NCI-H526 (cell line): ENCODE measurements around the gene GPR52.
A peak's percentile ranks its signal among the peaks of the same experiment; 100 is the strongest.
"Not testable (repeated sequence)": the region's sequence is repeated elsewhere in the genome, so short reads cannot be mapped to it uniquely, and the experiment has no call there.

ENCODE experiments used
- DNase-seq, 2 experiments: peaks; one replicate each; lab custom pipeline; 2025; lab: John Stamatoyannopoulos, UW

Gene GPR52

DNA sequence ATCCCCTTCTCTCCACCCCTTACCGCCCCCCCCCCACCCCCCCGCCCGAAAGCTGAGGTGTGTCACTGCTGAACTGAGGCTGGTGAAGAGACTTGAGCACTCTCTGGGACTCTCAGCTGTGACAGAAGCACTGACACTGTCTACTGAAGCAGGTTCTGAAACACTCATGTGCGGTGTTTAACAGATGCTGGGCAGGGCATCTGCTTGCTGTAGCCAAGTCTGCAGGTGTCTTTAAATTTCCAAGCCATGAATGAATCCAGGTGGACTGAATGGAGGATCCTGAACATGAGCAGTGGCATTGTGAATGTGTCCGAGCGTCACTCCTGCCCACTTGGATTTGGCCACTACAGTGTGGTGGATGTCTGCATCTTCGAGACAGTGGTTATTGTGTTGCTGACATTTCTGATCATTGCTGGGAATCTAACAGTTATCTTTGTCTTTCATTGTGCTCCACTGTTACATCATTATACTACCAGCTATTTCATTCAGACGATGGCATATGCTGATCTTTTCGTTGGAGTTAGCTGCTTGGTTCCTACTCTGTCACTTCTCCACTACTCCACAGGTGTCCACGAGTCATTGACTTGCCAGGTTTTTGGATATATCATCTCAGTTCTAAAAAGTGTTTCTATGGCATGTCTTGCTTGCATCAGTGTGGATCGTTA lies at the start of gene GPR52:
GPR52 (plus strand) TSS at position 99 of the 665 bp plus-strand sequence; CDS start at position 247, 148 bp downstream.
- no peak for DNase-seq

DNA sequence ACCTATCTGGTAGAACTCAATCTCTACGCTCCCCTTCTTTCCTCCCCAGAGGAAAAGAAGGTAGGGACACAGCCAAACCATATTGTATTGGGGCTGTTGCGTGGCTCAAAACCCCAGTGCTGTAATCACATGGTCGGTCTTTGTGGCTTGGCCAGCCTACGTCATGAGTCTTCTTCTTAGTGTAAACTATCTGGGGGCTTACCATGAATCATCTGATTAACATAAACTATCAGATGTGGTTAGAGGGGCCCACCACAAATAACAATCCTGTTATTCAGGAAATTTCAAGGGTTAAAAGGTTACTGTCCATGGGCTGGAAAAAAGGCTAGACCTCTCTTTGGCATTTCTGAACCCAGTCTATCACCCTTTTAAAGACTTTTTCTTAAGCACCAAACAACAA lies 49.5 kb upstream of the GPR52 start:
- no peak for DNase-seq

DNA sequence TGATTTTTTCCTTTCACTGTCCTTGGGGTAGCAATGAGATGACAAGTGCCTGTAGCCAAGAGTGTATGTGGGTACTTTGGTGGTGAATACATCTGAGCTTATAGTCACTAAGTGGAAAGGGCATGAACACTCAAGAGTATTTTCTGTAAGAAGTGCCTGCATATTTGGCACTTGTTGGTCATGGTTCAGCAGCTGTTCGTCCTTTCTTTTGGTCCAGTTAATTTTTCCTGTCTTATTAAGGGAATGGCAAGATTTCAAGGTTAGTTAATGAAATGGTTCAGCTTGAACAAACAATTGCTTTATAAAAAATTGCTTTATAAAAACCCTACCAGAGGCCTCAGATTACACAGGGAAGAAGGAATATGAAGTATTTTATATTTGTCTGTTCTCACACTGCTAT lies 48.6 kb upstream of the GPR52 start:
- no peak for DNase-seq

GRCh38 chr1:174401075-174401474 lies 46.7 kb upstream of the GPR52 start:
- DNase-seq: no peak

- DNase-seq: no peak
Observed at GRCh38 chr1:174405219-174405618, 42.5 kb upstream of the GPR52 start.

- DNase-seq: no peak
Observed at GRCh38 chr1:174406421-174406820, 41.3 kb upstream of the GPR52 start.

DNA sequence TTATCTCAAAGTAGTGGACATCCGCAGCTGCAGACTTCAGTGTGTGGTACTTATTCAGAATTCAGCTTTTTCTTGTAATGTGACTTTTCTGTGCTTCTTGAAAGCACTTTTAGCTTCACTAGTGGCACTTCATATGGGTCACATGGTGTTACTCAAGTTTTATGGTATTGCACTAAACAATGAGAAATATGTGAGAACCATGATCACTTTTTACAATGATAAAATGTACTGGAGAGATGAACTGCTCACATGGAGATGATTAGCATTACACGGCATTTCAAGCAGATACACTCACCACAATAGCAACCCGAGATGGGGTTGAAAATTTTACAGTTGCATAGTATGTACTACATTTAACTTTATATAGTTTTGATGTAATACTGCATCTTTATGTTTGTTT lies 40.1 kb upstream of the GPR52 start:
- DNase-seq: no peak

- DNase-seq: no peak
Observed at GRCh38 chr1:174408146-174408545, 39.6 kb upstream of the GPR52 start.

GRCh38 chr1:174409801-174410200 lies 38.0 kb upstream of the GPR52 start:
- DNase-seq: not testable (repeated sequence)

DNA sequence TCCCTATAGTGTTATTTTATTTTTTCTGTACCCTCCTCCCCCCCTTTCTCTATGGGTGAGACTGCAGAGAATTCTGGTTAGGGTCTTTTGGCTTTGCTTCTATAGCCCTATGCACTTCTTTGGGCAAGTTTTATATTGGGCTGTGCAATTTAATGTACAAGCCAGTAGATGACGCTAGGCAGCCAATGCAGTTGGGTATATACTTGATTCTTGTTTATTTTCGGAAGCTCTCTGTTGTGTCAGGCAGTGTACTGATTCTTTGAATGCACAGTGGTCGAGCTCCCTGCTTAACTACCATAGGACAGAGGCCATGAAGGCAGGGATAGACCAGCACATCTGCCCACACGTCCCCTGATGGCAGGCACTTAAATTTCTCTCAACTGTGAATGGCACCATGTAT lies 34.1 kb upstream of the GPR52 start:
- peak in 1 of 2 experiments; percentile 42 for DNase-seq

GRCh38 chr1:174414203-174414602 lies 33.6 kb upstream of the GPR52 start:
- DNase-seq: no peak

DNA sequence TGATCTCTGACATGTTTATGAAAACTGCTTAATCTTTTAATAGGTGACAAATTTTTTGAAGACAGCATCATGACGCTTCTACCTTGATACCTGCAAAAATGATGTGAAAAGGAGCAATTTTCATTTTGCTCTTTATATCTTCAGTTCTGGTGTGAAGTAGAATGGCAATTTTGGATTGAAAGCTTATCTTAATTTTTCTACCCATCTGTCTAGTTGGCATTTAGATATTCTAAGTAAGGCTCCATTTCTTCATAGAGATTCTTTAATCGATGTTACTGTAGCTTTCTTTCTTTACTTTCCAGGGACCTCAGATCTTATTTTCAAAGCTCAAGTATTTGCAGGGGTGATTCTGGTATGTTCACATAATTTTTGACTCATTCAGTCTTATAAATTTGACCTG lies 32.3 kb upstream of the GPR52 start:
- DNase-seq: no peak

- DNase-seq: no peak
Observed at GRCh38 chr1:174417921-174418320, 29.8 kb upstream of the GPR52 start.

- DNase-seq: no peak
Observed at GRCh38 chr1:174425121-174425520, 22.6 kb upstream of the GPR52 start.

DNA sequence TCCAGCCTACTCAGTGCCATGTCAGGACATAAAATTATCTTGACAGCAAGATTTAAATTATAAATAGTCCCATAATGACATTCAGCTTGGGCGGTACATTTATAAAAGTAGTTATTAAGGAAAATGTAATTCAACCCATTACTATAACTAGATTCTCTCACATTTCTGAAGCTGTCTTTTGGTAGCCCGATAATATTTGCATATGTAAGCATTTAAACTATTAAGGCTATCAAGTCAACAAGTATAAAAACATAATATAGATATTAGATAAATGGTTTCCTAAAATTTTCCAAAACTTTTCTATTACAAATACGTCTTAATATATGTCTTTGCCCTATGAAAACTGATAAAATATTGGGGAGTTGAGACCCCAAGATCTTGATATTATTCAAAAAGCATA lies 21.6 kb upstream of the GPR52 start:
- no peak for DNase-seq

GRCh38 chr1:174428033-174428432 lies 19.7 kb upstream of the GPR52 start:
- no peak for DNase-seq

DNA sequence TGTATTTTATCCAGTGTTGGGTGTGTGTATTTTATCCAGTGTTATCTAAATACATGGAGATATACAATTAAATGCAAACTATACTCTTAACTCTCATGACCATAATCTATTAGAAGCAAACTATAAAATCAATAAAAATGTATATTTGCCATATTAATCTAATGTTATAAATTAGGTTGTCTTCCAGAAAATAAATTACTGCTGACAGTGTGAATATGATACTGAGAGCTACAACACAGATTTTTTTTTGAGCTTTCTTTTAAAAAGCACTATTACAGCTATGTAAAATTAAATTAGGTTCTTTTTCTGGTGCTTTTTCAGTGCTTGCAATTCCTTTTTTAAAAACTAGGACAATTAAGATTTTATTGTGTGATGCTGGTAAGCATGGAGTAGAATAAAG lies 19.0 kb upstream of the GPR52 start:
- DNase-seq: no peak

- DNase-seq: no peak
Observed at GRCh38 chr1:174433451-174433850, 14.3 kb upstream of the GPR52 start.

DNA sequence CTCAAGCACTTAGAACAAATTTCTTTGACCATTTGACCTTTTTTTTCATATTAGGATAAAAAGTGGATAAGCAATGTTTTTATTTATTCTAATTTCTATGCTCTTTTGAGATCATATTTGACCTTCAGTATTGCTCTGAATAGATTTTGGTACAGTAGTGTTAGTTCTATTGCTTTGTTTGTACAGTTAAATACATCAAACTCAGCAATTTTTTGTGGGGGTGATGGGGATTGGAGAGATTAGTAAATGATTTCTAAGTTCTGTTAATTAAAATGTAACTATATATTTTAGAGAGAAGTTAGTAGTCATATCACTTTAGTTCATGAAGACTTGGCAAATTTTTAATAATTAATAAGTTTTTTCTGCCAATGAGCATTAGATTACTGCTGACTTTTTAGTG lies 2.4 kb upstream of the GPR52 start:
- DNase-seq: no peak

GRCh38 chr1:174445817-174446216 lies 1.9 kb upstream of the GPR52 start:
- no peak for DNase-seq

GRCh38 chr1:174448531-174448883 lies 743 bp downstream of the GPR52 start:
- DNase-seq: peak in 1 of 2 experiments; percentile 23

- no peak for DNase-seq
Observed at GRCh38 chr1:174448974-174449373, 1.2 kb downstream of the GPR52 start.

GRCh38 chr1:174451408-174451807 lies 3.6 kb downstream of the GPR52 start:
- no peak for DNase-seq

GRCh38 chr1:174465855-174466254 lies 18.1 kb downstream of the GPR52 start:
- DNase-seq: no peak

DNA sequence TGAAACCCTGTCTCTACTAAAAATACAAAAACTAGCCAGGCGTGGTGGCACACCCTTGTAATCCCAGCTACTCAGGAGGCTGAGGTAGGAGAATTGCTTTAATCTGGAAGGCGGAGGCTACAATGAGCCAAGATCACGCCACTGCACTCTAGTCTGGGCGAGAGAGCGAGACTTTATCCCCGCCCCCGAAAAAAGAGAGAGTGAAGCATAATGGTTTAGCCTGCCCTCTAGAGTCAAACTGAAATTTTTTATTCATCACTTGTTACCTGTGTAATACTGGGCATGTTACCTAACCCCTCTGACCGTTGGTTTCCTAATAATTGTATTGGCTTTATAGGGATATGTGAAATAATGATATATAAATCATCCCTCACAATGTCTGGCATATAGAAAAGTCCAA lies 18.8 kb downstream of the GPR52 start:
- no peak for DNase-seq
